K562 (cell line): ENCODE measurements around the gene PM20D2. TPM values are rescaled to one million over a fixed set of nuclear protein-coding genes. Genes with fewer than 3 reads are reported as not detected.

Experiments used
- ATAC-seq: fragments of 200-7000 bp; cut with Tn5 transposase; 3 replicates; pipeline ENCODE4 v1.9.1; 2020; ENCODE audit warnings: moderate library complexity
- BruUV-seq: library from RNA; stranded (reverse); fragments of 400-500 nt; replicated peaks from 2 replicates; lab custom pipeline; 2021; lab: Mats Ljungman, UMichigan
- CTCF ChIA-PET: fragments of 300-600 bp; formaldehyde crosslinking; extraction: SDS; loops from one replicate; lab custom pipeline; 2021; ENCODE audit warnings: low intra/inter-chr PET ratio; lab: Yijun Ruan, JAX
- POLR2A ChIA-PET: fragments of 300-600, 350-650 bp; sonication (Branson Sonifier 250); formaldehyde crosslinking; extraction: SDS; loops from one replicate; lab custom pipeline; 2021; ENCODE audit warnings: antibody characterized with exemption, inconsistent platforms; lab: Yijun Ruan, JAX
- DNase-seq, 4 experiments: peaks; one replicate each; pipeline versions ENCODE4 v3.0.0 to v3.0.0-alpha.2; 2011 to 2018; ENCODE audit warnings: low spot score in 3 of 4, mixed read lengths in 3 of 4; ENCODE audit errors: extremely low read depth in 1 of 4
- FAIRE-seq: peaks from 2 replicates; lab custom pipeline; 2011; peaks lifted over from hg19 to GRCh38; lab: Jason Lieb, UNC
- H2AFZ ChIP-seq: 2 replicates; pipeline ENCODE4 v1.6.0; 2011; ENCODE audit warnings: low read depth, low read length, control low read depth, inconsistent platforms
- H3K27ac ChIP-seq: fragments of 200-600 bp; 3 replicates; pipeline ENCODE4 v1.8.0; 2011; ENCODE audit warnings: low read depth, mild to moderate bottlenecking, control low read depth, inconsistent platforms, low read length, moderate library complexity, mixed read lengths; ENCODE audit errors: extremely low read depth
- H3K27me3 ChIP-seq, 2 experiments: fragments of 300-600 bp in 1 of 2; 2 replicates in 1 of 2; 3 replicates in 1 of 2; pipeline versions ENCODE4 v1.6.0 to v1.8.0; 2011; ENCODE audit warnings: inconsistent platforms in 2 of 2, low read length in 2 of 2, mild to moderate bottlenecking in 1 of 2, mixed read lengths in 1 of 2, moderate library complexity in 1 of 2; ENCODE audit not compliant: control insufficient read depth in 2 of 2, insufficient read depth in 2 of 2
- H3K36me3 ChIP-seq: fragments of 300-600 bp; 3 replicates; pipeline ENCODE4 v1.8.0; 2011; ENCODE audit warnings: mild to moderate bottlenecking, low read length, inconsistent platforms; ENCODE audit not compliant: control insufficient read depth, insufficient read depth
- H3K4me1 ChIP-seq, 2 experiments: fragments of 200-600 bp in 1 of 2; replicated peaks in 1 of 2; 2 replicates in 1 of 2; 3 replicates in 1 of 2; pipeline versions ENCODE4 v1.5.1 to v1.8.0; 2011; ENCODE audit warnings: inconsistent platforms in 2 of 2, low read length in 2 of 2, mild to moderate bottlenecking in 1 of 2, mixed read lengths in 1 of 2, moderate library complexity in 1 of 2; ENCODE audit not compliant: control insufficient read depth in 2 of 2, insufficient read depth in 2 of 2
- H3K4me2 ChIP-seq: 2 replicates; pipeline ENCODE4 v1.6.1; 2011; ENCODE audit warnings: low read length, control low read depth, inconsistent platforms, mixed read lengths; ENCODE audit not compliant: insufficient read depth
- H3K4me3 ChIP-seq: fragments of 200-600 bp; sonication (generic), shearing (Covaris generic); 2 replicates; pipeline ENCODE4 v1.5.1; 2016; ENCODE audit warnings: control low read depth, inconsistent platforms
- H3K79me2 ChIP-seq: fragments of 200-600 bp; 3 replicates; pipeline ENCODE4 v1.8.0; 2011; ENCODE audit warnings: low read length, inconsistent platforms; ENCODE audit not compliant: control insufficient read depth, insufficient read depth
- H3K9ac ChIP-seq, 2 experiments: 2 replicates each; pipeline versions ENCODE4 v1.6.0 to v1.6.1; 2011; ENCODE audit warnings: low read depth in 2 of 2, low read length in 2 of 2, control low read depth in 1 of 2, inconsistent platforms in 1 of 2, mild to moderate bottlenecking in 1 of 2, mixed read lengths in 1 of 2; ENCODE audit not compliant: insufficient read depth in 1 of 2
- H3K9me1 ChIP-seq: one replicate; pipeline ENCODE4 v1.6.0; 2011; ENCODE audit warnings: inconsistent platforms, mild to moderate bottlenecking, low read length, moderate library complexity; ENCODE audit not compliant: control insufficient read depth, insufficient read depth
- H3K9me3 ChIP-seq: replicated peaks from 2 replicates; pipeline ENCODE4 v1.5.1; 2011; ENCODE audit warnings: low read depth, low read length, inconsistent platforms; ENCODE audit not compliant: control insufficient read depth, insufficient read depth
- H4K20me1 ChIP-seq: replicated peaks from 2 replicates; pipeline ENCODE4 v1.6.1; 2011; ENCODE audit warnings: low read length, inconsistent platforms, mixed read lengths; ENCODE audit not compliant: control insufficient read depth, insufficient read depth
- CBX2 ChIP-seq: fragments of 200-600 bp; sonication (generic); IDR thresholded peaks from one replicate; pipeline ENCODE4 v1.6.1; 2012; ENCODE audit warnings: mild to moderate bottlenecking, low read length, inconsistent platforms; ENCODE audit not compliant: insufficient read depth, poor library complexity, severe bottlenecking
- CBX5 ChIP-seq: IDR thresholded peaks from 2 replicates; pipeline ENCODE4 v1.6.1; 2014; ENCODE audit warnings: low read depth, borderline replicate concordance
- DIDO1 ChIP-seq: fragments of 450-650 bp; IDR thresholded peaks from 2 replicates; pipeline ENCODE4 v1.6.1; 2016; ENCODE audit warnings: low read depth, missing biosample characterization, missing genetic modification characterization
- TGIF2 ChIP-seq: sonication (generic); formaldehyde crosslinking; IDR thresholded peaks from 2 replicates; pipeline ENCODE4 v1.8.1; 2022; ENCODE audit warnings: mild to moderate bottlenecking, missing genetic modification reagents, moderate library complexity
- WGBS: fragments of 100-300 bp; shearing (Covaris generic); methylation state at CpG from one replicate; pipeline ENCODE4 v1.1.6; 2016; ENCODE audit warnings: low coverage, mixed read lengths; ENCODE audit not compliant: insufficient coverage; ENCODE audit errors: missing lambda C conversion rate; 5-methylcytosine and 5-hydroxymethylcytosine counted together
- in situ Hi-C: fragments of 300-500 bp; cut with MboI; formaldehyde crosslinking; loops from 4 replicates; pipeline ENCODE4 v1.15.0; 2018; ENCODE audit warnings: inconsistent platforms, mixed read lengths
- intact Hi-C: fragments of 100-400 bp; cut with micrococcal nuclease; formaldehyde crosslinking; loops from 2 replicates; pipeline ENCODE4 v1.14.2; 2022
- polyA plus RNA-seq, 8 experiments: library from polyadenylated mRNA; depleted of rRNA in 4 of 8; stranded (reverse) in 5 of 8; unstranded in 3 of 8; fragments of >200 nt; fragmentation: Nextera tagmentation in 2 of 8; fragmentation: Illumina TruSeq in 1 of 8; extraction: Ambion mirVana in 2 of 8; extraction: Trizol in 1 of 8; gene quantifications; 2 replicates each; pipeline versions ENCODE4 v1.2.1 to v1.2.3, GENCODE V29; 2011 to 2014; ENCODE audit warnings: inconsistent platforms in 1 of 8, missing spikeins in 1 of 8
- total RNA-seq, 7 experiments: library from RNA; depleted of rRNA in 6 of 7; stranded (reverse); fragments of >200 nt in 6 of 7; fragmentation: Illumina TruSeq in 2 of 7; extraction: Trizol in 2 of 7; gene quantifications; 2 replicates each; pipeline versions ENCODE4 v1.2.1 to v1.2.3, GENCODE V29; 2011 to 2021; ENCODE audit warnings: low replicate concordance in 1 of 7
- TF ChIP-seq, protein P1 (sequence below): fragments of 450-650 bp; IDR thresholded peaks from 2 replicates; pipeline ENCODE4 v1.6.1; 2018; ENCODE audit not compliant: partially characterized antibody

Gene PM20D2
- total and polyA plus RNA-seq, 9 of the 15 experiments (the other 6 are each of a cell fraction or from before 2014, with no cell fraction given), result 0.30 to 2.6 (median 1.00) TPM

DNA sequence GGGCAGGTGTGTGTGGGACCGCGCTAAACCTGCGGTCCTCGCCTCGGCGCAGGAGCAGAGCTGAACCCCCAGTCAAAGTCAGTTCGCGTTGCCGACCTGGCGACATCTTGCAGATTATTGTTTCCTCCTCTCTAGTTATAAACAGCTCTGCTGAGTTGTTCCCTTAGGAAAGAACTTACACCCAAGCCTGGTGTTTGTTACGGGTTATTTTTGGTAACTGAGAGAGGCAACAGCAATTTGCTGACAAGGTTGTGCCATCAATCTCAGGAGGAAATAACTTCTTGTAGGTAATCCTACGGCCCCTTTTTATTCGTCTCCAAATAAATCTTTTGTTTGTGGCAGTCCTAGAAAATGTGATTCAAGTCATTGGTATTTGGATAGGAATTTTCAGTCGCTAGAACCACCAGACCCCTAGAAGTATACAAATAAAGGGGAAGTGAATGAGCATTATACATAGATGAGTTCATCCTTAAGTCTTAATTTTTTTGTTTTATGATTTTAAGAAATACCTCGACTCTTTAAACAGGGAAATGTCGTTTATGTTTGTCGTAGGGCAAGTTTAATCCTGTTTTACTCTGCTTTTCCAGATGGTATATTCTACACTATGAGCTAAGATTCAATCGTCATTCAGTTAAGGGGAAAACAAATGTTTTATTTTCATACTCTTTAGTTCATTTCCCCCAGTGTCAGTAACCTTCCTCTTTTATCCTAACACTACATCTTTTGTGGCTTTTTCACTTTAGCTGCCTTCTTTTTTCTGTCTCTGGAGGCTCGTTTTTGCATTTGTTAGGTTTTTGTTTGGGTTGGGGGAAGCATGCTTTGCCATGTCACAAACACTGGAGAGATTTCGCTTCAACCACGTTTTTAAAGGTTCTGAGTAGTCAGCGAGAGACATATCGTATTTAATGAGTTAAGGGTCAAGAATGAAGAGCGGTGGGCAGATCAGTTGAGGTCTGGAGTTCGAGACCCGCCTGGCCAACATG lies 1.2 kb downstream of the PM20D2 start:
- 34% methylated on average over 26 of the region's 26 CpGs for WGBS
- ChIA-PET POLR2A (interaction anchor here (1.3 kb wide), 1 partner anchor 13 kb away, joined by 3 read pairs; no protein-coding TSS in a partner anchor), CTCF (no interaction called here)
- in situ Hi-C loops, result no loop called here
- Histone ChIP-seq H2AFZ (0 out of 2 replicates have a peak overlapping the region, but pooled peaks have one; percentile 92), H3K9ac (peak overlapping the region in 1 of 2 experiments; percentile 84; a peak in 3 of 4 replicates), H3K4me2 (peak overlapping the region; percentile 69; the same call in 1 of the 2 replicates), H3K9me1 (no peaks in the 10 kb centered on the region), H3K4me1 (peaks cover 0 to 13% of the 10 kb centered on the region in 2 experiments; a peak in 2 of 5 replicates), H3K79me2 (no peaks in the 10 kb centered on the region), H4K20me1 (no peaks in the 10 kb centered on the region), H3K27ac (no peak overlapping the region), H3K9me3 (no peaks in the 10 kb centered on the region), H3K4me3 (peak overlapping the region; percentile 41), H3K27me3 (peaks cover 9 to 15% of the 10 kb centered on the region in 2 experiments; a peak in 3 of 5 replicates), H3K36me3 (no peaks in the 10 kb centered on the region)
- intact Hi-C loops, result no loop called here
- DNase-seq (no peak), ATAC-seq (no peak; the same call in 2 of the 3 replicates), FAIRE-seq (no peak)
- TF ChIP-seq CBX5, result no peak
- no peak for TF ChIP-seq DIDO1 (tag)
- peak; percentile 22 for TF ChIP-seq CBX2
- no peak for TF ChIP-seq TGIF2
- TF ChIP-seq, protein P1, sequence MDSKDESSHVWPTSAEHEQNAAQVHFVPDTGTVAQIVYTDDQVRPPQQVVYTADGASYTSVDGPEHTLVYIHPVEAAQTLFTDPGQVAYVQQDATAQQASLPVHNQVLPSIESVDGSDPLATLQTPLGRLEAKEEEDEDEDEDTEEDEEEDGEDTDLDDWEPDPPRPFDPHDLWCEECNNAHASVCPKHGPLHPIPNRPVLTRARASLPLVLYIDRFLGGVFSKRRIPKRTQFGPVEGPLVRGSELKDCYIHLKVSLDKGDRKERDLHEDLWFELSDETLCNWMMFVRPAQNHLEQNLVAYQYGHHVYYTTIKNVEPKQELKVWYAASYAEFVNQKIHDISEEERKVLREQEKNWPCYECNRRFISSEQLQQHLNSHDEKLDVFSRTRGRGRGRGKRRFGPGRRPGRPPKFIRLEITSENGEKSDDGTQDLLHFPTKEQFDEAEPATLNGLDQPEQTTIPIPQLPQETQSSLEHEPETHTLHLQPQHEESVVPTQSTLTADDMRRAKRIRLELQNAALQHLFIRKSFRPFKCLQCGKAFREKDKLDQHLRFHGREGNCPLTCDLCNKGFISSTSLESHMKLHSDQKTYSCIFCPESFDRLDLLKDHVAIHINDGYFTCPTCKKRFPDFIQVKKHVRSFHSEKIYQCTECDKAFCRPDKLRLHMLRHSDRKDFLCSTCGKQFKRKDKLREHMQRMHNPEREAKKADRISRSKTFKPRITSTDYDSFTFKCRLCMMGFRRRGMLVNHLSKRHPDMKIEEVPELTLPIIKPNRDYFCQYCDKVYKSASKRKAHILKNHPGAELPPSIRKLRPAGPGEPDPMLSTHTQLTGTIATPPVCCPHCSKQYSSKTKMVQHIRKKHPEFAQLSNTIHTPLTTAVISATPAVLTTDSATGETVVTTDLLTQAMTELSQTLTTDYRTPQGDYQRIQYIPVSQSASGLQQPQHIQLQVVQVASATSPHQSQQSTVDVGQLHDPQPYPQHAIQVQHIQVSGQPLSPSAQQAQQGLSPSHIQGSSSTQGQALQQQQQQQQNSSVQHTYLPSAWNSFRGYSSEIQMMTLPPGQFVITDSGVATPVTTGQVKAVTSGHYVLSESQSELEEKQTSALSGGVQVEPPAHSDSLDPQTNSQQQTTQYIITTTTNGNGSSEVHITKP, result no peak
- BruUV-seq, result TSS peak; percentile 72
